Left lung (tissue), 14 donors: Measurements from ENCODE around the gene C16orf95. TPM values are rescaled to one million over a fixed set of nuclear protein-coding genes. Genes with fewer than 3 reads are reported as not detected.
A peak's percentile ranks its signal among the peaks of the same experiment; 100 is the strongest.

Experiments
- ATAC-seq: fragments of 200-7000 bp; cut with Tn5 transposase; one replicate; pipeline ENCODE4 v1.9.1; 2020; ENCODE audit warnings: moderate library complexity
- DNase-seq, 4 donors: peaks; one replicate each; pipeline ENCODE4 v3.0.0-alpha.2; 2013 to 2020
- H3K27ac ChIP-seq, 2 donors: fragments of 200-600 bp; sonication (generic) in 1 of 2; one replicate each; pipeline versions ENCODE4 v1.5.0 to v1.8.0; 2020 to 2021
- H3K27me3 ChIP-seq, 2 donors: fragments of 200-600 bp; sonication (generic) in 1 of 2; one replicate each; pipeline versions ENCODE4 v1.5.0 to v1.8.0; 2020 to 2021
- H3K36me3 ChIP-seq, 2 donors: fragments of 200-600 bp; sonication (generic) in 1 of 2; one replicate each; pipeline versions ENCODE4 v1.5.0 to v1.8.0; 2020 to 2021
- H3K4me1 ChIP-seq, 2 donors: fragments of 200-600 bp; one replicate each; pipeline ENCODE4 v1.8.0; 2021
- H3K4me3 ChIP-seq, 2 donors: fragments of 200-600 bp; sonication (generic) in 1 of 2; one replicate each; pipeline versions ENCODE4 v1.5.0 to v1.8.0; 2020 to 2021; ENCODE audit warnings: mild to moderate bottlenecking in 1 of 2
- H3K9me3 ChIP-seq, 2 donors: fragments of 200-600 bp; sonication (generic) in 1 of 2; one replicate each; pipeline versions ENCODE4 v1.5.0 to v1.8.0; 2020 to 2021
- intact Hi-C, 2 donors: fragments of 100-400 bp; cut with DNase I; formaldehyde crosslinking; loops; one replicate each; pipeline versions ENCODE4 v1.11.2 to v1.14.2; 2022
- long read RNA-seq, 12 donors: library from polyadenylated mRNA in 2 of 12; unstranded in 2 of 12; transcript quantifications; one replicate each; pipeline ENCODE4 v2.0.0 and lab custom pipeline, GENCODE V29; 2019 to 2026
- polyA plus RNA-seq, 6 donors: library from polyadenylated mRNA; unstranded; fragments of 120-200 nt; gene quantifications; one replicate each; pipeline ENCODE4 v1.2.1, GENCODE V29; 2013; ENCODE audit not compliant: insufficient read length in 6 of 6
- total RNA-seq, 2 donors: library from RNA; stranded (reverse); fragmentation: NEBNext Ultra II Directional; extraction: Animal tissue kit (Norgen Biotek cat#: 25700); gene quantifications; one replicate each; pipeline ENCODE4 v1.2.1, GENCODE V29; 2021
- TF ChIP-seq, protein P1 (sequence below), 2 donors: fragments of 200-600 bp; sonication (generic) in 1 of 2; IDR thresholded peaks; one replicate each; pipeline versions ENCODE4 v1.5.0 to v1.8.0; 2021; ENCODE audit warnings: antibody characterized with exemption in 2 of 2
- donor health status: DM: no; HTN: yes; CAD: no.
- donor health status: DM: no; HTN: no; CAD: no.

The C16orf95 gene, protein sequence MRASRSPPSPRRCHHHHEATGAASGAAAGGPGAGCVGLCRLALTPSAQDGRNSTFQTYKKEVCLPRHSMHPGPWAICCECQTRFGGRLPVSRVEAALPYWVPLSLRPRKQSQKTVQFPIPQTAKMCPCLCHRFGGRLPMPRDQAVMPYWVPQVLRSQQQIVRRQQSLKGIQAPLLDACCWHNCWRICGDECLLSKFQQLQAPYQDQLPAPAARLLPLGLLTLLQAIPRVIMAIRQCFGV
- total RNA-seq (1 to 10 TPM; 2.3 to 6.7 TPM), polyA plus RNA-seq (1 to 10 TPM; 2.5 to 5.4 (median 3.6) TPM)
- long read RNA-seq, donor 1, partial matches to known transcripts, result 0 of 2 reads
- long read RNA-seq, donor 1, other reads (novel, unspliced or antisense), result 0 of 2 reads
- long read RNA-seq, donor 2, partial matches to known transcripts, result 0 of 4 reads
- long read RNA-seq, donor 2, other reads (novel, unspliced or antisense), result 0 of 4 reads
- long read RNA-seq, donor 3, partial matches to known transcripts, result 0 of 5 reads
- long read RNA-seq, donor 3, other reads (novel, unspliced or antisense), result 0 of 5 reads
- long read RNA-seq, donor 4, partial matches to known transcripts, result 0 of 4 reads
- long read RNA-seq, donor 4, other reads (novel, unspliced or antisense), result 0 of 4 reads
- long read RNA-seq, donor 5, partial matches to known transcripts, result 0 of 2 reads
- long read RNA-seq, donor 5, other reads (novel, unspliced or antisense), result 0 of 2 reads
- long read RNA-seq, donor 6, partial matches to known transcripts, result 0 of 4 reads
- long read RNA-seq, donor 6, other reads (novel, unspliced or antisense), result 0 of 4 reads
- long read RNA-seq, donor 7, partial matches to known transcripts, result 0 of 3 reads
- long read RNA-seq, donor 7, other reads (novel, unspliced or antisense), result 0 of 3 reads
- long read RNA-seq, donor 8, partial matches to known transcripts, result 0 of 1 reads
- long read RNA-seq, donor 8, other reads (novel, unspliced or antisense), result 0 of 1 reads
- long read RNA-seq, donor 9, result 0 reads
- long read RNA-seq, donor 10, partial matches to known transcripts, result 0 of 1 reads
- long read RNA-seq, donor 10, other reads (novel, unspliced or antisense), result 0 of 1 reads
- long read RNA-seq, donor 11, result 0 reads
- long read RNA-seq, donor 12, partial matches to known transcripts, result 0 of 1 reads
- long read RNA-seq, donor 12, other reads (novel, unspliced or antisense), result 0 of 1 reads

DNA sequence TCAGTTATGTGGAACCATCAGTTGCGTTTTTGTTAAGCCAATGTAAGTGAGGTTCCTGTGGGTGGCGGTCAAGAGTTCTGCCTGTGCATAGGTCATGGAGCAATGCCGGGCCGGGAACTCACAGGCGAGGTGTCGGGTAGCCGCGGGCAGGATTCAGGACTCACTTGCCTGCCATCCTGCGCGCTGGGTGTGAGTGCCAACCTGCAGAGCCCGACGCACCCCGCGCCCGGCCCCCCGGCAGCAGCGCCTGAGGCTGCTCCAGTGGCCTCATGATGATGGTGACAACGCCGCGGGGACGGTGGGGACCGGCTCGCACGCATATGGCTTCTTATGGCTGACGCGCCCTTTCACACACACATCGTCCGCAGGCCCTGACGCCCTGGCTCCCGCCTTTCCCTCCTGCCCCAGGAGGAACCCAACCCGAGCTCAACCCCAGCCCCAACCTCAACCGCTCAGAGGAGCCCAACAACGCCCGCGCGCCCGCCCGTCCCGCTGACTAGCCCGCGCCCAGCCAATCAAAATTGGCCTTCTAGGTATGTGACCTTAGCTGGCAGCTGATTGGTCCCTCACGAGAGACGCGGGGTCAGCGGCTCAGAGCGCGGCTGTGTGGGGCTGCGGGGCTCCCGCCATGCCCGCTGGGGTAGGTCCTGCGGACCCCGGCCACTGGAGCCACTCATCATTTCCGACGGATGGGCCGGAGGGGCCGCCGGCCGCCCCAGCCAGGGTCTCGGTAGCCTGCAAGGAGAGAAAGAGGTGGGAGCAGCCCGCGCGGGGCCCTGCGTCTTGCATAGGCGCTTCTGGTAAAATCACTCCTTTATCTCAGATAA lies at the start of gene C16orf95:
Gene C16orf95, minus strand, starts transcription at position 470 of the 827 bp plus-strand sequence. Its CDS starts 150 bp downstream, at position 320.
- intact Hi-C loops, result no loop called here
- Histone ChIP-seq H3K27me3 (no peaks in the 10 kb centered on the region), H3K9me3 (no peaks in the 10 kb centered on the region), H3K36me3 (no peaks in the 10 kb centered on the region), H3K4me1 (peaks cover 5 to 12% of the 10 kb centered on the region in 2 donors), H3K4me3 (peak within 1 kb of the TSS; percentile 76 to 93), H3K27ac (peak within 1 kb of the TSS; percentile 85 to 91)
- TF ChIP-seq, protein P1, sequence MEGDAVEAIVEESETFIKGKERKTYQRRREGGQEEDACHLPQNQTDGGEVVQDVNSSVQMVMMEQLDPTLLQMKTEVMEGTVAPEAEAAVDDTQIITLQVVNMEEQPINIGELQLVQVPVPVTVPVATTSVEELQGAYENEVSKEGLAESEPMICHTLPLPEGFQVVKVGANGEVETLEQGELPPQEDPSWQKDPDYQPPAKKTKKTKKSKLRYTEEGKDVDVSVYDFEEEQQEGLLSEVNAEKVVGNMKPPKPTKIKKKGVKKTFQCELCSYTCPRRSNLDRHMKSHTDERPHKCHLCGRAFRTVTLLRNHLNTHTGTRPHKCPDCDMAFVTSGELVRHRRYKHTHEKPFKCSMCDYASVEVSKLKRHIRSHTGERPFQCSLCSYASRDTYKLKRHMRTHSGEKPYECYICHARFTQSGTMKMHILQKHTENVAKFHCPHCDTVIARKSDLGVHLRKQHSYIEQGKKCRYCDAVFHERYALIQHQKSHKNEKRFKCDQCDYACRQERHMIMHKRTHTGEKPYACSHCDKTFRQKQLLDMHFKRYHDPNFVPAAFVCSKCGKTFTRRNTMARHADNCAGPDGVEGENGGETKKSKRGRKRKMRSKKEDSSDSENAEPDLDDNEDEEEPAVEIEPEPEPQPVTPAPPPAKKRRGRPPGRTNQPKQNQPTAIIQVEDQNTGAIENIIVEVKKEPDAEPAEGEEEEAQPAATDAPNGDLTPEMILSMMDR (IDR thresholded peaks at IDR 0.05), result peak; percentile 48 to 61
- ATAC-seq (peak; percentile 97), DNase-seq (peak; percentile 95 to 97 (median 96))

DNA sequence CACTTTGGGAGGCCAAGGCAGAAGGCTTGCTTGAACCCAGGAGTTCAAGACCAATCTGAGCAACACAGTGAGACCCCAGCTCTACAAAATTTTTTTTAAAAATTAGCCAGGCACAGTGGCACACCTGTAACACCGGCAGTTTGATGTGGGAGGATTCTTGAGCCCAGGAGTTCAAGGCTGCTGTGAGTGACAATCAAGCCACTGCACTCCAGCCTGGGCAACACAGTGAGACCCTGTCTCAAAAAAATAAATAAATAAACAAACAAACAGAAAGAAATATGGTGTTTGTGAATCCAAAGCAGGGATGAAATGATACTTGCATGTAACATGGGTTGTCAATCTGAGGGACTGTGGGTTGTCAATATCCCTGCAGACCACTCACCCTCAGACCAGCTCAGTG lies 49.7 kb upstream of the C16orf95 start:
- DNase-seq (no peak), ATAC-seq (no peak)
- H3K27ac ChIP-seq, result no peak overlapping the region
- intact Hi-C loops, result no loop called here
- peaks cover 4 to 21% of the 10 kb centered on the region in 2 donors for H3K4me1 ChIP-seq
- TF ChIP-seq, protein P1 (IDR thresholded peaks at IDR 0.05), result no peak
- H3K9me3 ChIP-seq, result no peaks in the 10 kb centered on the region
- H3K36me3 ChIP-seq, result peaks cover 0 to 7% of the 10 kb centered on the region in 2 donors
- H3K4me3 ChIP-seq, result no peak overlapping the region
- H3K27me3 ChIP-seq, result no peaks in the 10 kb centered on the region

DNA sequence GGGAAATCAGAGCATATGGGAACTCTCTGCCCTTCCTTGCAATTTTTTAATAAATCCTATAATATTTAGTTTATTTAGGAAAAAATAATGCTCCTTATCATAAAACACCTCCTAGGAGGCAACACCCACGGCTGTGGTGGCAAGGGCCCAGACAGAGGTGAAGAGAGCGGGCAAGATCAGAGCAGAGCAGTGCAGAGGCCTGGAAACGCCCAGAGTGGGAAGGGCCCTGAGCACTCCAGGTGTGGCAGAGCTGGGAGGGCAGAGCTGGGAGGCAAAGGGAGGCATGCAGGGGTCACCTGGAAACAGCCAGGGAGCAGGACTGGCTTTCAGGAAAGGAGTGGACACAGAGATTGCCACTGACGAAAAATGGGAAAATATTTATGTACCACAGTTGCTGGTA lies 49.1 kb upstream of the C16orf95 start:
- H3K27me3 ChIP-seq, result no peaks in the 10 kb centered on the region
- TF ChIP-seq, protein P1 (IDR thresholded peaks at IDR 0.05), result no peak
- ATAC-seq (no peak), DNase-seq (peak in 1 of 4 donors; percentile 34)
- H3K36me3 ChIP-seq, result peaks cover 0 to 13% of the 10 kb centered on the region in 2 donors
- H3K4me3 ChIP-seq, result no peak overlapping the region
- no peaks in the 10 kb centered on the region for H3K9me3 ChIP-seq
- H3K27ac ChIP-seq, result no peak overlapping the region
- H3K4me1 ChIP-seq, result peaks cover 4 to 21% of the 10 kb centered on the region in 2 donors
- intact Hi-C loops, result no loop called here

DNA sequence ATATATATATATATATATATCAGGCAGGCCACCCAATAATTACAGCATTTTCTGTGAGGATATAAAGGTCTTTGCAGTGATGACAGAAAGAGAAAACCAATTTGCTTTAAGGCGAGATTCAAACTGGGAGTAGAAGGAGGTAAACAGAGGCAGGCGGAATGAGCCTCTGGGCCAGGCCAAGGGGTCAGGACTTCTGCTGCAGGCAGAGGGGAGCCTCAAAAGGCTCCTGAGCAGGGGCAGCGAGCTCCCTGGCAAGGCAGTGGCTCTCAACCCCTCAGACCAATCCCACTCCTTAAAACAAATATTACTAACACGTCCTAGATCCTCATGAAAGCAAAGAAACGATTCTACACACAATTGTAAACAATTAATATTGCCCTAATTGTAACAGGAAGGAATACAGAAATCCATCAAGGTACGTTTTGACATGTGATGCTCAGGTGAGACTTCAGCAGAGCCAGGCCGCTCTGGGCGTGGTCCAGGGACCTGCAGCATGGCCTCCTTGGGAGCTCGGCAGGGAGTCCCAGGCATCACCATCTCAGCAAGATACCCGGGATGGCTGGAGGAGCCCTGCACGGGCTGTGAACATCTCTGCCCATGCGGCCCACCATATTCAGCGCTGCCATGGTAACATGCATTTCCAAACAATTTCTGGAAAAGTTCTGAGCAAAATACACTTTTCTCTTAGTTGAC lies 48.0 kb upstream of the C16orf95 start:
- no peak overlapping the region for H3K4me3 ChIP-seq
- H3K27me3 ChIP-seq, result no peaks in the 10 kb centered on the region
- intact Hi-C loops, result no loop called here
- H3K4me1 ChIP-seq, result peaks cover 4 to 21% of the 10 kb centered on the region in 2 donors
- no peaks in the 10 kb centered on the region for H3K9me3 ChIP-seq
- H3K27ac ChIP-seq, result no peak overlapping the region
- peak in 1 of 4 donors; percentile 70 for DNase-seq
- H3K36me3 ChIP-seq, result peaks cover 0 to 22% of the 10 kb centered on the region in 2 donors
- ATAC-seq, result no peak
- TF ChIP-seq, protein P1 (IDR thresholded peaks at IDR 0.05), result no peak
